Ramos (cell line): ENCODE results near the gene PJA1.

Source experiments
- in situ Hi-C: fragments of 300-500 bp; cut with MboI; formaldehyde crosslinking; loops from one replicate; pipeline ENCODE4 v1.14.3; 2022; ENCODE audit warnings: low sequenced_read_pairs; ENCODE audit not compliant: unreplicated experiment

Gene PJA1

DNA sequence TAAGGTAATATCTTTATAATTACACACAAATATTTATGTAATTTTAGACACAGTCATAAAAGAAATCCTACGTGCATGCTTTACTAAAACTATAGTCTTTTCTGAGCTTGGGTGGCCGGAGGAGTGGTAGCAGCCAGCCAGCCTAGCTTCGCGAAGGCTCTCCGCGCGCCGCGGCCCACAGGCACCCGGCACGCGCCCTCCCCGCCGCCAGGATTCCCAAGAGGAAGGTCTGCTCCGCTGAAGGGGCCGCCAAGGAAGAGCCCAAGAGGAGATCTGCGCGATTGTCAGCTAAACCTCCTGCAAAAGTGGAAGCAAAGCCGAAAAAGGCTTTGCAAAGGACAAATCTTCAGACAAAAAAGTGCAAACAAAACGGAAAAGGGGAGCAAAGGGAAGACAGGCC, 8.7 kb upstream of the PJA1 start:
- in situ Hi-C loops, result no loop called here

- in situ Hi-C loops, result no loop called here
These were observed 7.7 kb upstream of the PJA1 start for GRCh38 chrX:69172937-69173336.

GRCh38 chrX:69170319-69170718, 5.1 kb upstream of the PJA1 start:
- in situ Hi-C loops, result no loop called here

DNA sequence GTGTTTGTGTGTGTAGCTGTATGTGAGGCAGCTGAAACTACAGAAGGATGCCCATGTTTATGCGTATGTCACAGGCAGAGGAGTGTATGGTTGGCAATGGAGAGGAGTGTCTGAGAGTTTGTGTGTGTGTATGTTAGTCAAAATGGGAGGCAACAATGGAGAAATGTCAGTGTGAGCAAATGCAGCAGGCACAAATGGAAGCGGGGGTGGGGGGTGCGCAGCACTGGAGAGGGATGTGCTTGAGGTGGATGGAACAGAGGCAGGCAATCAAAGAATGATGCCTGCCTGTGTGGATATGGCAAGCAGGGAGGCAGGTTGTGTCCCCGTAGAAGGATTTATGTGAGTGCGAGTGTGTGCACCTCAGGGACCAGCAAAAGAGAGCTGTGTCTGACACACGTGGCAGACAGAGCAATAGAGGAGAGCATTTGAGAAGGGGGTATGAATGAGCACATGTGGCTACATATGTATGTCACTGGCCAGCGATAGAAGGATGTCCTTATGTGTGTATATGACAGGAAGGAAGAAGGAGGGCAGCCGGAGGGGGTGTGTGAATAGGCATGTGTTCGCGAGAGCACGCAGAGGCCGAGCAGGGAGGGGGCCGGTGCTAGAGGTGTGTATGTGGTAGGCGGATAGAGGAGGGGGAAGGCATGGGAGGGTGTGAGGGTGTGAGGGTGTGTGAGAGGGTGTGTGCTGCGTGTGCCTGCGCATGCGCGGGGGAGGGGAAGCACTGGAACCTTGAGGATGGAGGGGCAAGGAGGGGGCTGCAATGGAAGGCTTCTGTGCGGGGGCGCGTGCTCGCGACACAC, 1.1 kb downstream of the PJA1 start:
- in situ Hi-C loops, result no loop called here

- in situ Hi-C loops, result no loop called here
These were observed 2.8 kb downstream of the PJA1 start for GRCh38 chrX:69162361-69162865.

DNA sequence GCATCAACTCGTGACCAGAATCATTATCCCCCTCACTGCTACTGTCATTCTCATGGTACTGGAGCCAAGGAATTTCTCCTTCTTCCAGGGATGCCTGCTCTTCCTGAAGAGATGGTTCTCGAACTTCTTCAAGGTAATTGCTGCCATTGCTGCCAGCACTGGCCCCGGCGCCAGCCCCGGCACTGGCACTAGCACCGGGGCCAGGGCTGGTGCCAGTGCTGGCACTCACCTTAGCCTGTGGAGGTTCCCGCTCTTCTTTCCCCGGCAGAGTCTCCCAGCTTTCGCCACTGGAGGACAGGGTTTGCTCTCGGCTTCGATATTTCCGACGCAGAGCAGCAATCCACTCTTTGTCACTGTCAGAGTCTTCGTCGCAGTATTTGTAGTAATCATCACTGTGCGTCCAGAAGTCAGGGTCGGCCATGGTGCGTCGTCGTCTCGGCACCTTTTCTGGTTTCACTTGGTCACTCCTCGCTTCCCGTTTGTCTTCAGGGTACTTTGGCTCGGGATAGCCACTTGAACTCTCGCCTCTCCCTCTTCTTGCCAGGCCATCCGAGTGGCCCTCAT, 3.4 kb downstream of the PJA1 start:
- in situ Hi-C loops, result no loop called here

DNA sequence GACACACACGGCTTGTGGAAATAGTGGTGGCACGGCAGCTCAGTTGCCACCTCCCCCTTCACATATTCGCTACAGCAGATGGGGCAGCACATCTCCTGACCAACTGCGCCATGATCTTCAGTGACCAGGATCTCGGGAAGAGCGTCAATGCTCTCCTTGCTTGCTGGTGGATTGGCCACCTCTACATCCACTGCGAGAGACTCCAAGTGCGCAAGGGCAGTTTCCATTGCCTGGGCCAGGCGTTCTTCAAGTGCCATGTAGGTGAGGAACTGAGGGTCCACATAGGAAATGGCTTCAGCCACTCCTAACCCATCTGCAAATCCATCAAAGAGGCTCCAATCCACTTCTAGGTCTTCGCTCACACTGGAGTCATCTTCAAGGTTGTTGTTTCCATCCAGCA, 3.9 kb downstream of the PJA1 start:
- in situ Hi-C loops, result no loop called here

- in situ Hi-C loops, result no loop called here
These were observed 6.9 kb downstream of the PJA1 start for GRCh38 chrX:69158166-69158980.

DNA sequence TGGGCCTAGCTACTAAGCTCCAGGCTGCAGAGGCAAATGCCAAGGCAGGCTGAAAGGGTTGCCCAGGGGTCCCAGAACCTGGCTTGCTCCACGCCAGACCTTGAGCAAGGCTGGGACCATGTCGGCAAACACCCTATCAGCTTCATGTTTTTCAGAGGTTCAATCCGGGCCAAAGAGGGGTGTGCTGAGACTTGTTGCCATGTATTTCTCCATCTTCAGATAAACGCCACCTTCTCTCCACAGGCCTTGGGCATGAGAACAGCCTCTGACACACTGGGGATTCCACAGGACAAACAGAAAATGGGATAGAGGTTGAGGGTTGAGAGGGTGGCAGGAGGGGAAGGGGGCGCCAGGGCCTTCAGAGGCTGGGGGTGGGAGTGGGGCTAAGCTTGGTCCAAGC, 8.6 kb downstream of the PJA1 start:
- in situ Hi-C loops, result no loop called here

- in situ Hi-C loops, result no loop called here
These were observed 9.3 kb downstream of the PJA1 start for GRCh38 chrX:69155786-69156520.

- in situ Hi-C loops, result no loop called here
These were observed 11.2 kb downstream of the PJA1 start for GRCh38 chrX:69154051-69154450.

DNA sequence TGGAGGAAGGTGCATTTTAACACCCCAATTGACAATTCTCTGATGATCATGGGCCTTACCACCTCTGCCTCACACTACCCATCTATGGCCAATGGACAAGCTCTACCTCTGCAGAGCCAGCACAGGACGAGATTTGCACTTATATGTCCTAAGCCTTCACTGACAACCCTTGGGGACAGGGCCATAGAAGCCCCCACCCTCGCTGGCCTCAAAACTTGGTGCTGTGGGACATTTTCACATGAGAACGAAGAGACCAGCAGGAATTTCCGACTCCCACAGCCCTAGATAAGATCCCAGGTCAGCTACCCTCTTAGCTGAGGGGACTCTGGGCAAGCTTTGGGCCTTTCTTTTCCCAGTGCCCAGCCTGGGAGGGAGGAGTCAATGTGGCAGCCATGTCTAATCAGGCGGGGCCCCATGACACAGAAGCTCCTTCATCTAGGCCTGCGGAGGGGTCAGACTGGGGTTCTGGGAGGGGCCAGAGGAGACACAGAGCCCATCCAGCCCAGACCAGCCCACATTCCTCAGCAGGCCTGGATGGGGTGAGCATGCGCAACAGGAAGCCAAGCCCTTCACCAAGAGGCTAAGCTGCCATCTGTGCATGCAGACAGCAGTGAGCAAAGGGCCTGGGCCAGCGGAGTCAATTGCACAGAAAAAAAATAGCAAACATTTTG, 12.1 kb downstream of the PJA1 start:
- in situ Hi-C loops, result no loop called here

- in situ Hi-C loops, result no loop called here
These were observed 12.8 kb downstream of the PJA1 start for GRCh38 chrX:69152417-69152841.

GRCh38 chrX:69151866-69152284, 13.4 kb downstream of the PJA1 start:
- in situ Hi-C loops, result no loop called here

GRCh38 chrX:69150281-69150960, 14.8 kb downstream of the PJA1 start:
- in situ Hi-C loops, result no loop called here

GRCh38 chrX:69149466-69150280, 15.6 kb downstream of the PJA1 start:
- in situ Hi-C loops, result no loop called here

GRCh38 chrX:69148946-69149345, 16.3 kb downstream of the PJA1 start:
- in situ Hi-C loops, result no loop called here

DNA sequence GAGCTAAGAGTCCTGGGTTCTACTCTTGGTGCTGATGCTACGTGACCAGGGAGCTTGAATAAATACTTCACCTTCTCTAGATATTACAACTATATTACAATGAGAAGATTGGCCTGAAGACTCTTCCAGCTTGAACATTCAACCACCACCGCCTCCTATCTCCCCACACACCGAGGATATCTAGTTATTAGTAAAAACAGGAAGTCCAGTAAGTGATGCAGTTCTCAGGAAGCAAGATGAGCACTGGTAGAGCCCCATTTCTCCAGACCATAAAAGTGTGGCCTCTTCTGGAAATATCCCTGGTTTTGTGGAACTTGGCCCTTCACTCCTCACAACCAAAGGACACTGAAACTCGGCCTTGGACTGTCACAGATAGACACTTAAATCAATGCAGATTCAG, 18.5 kb downstream of the PJA1 start:
- in situ Hi-C loops, result no loop called here
